Spleen (tissue), 3 donors: ENCODE data around the gene BCL2L11.

Source experiments
- POLR2A ChIP-seq, 3 donors: fragments of 450-650 bp; IDR thresholded peaks; one replicate each; pipeline ENCODE4 v1.5.1; 2017; ENCODE audit warnings: antibody characterized with exemption in 3 of 3, mild to moderate bottlenecking in 1 of 3
- POLR2AphosphoS5 ChIP-seq, 3 donors: sonication (generic); formaldehyde crosslinking; IDR thresholded peaks; one replicate each; pipeline ENCODE4 v1.5.1; 2017; ENCODE audit warnings: antibody characterized with exemption in 3 of 3

GRCh38 chr2:111165084-111165483 is 44.4 kb downstream of the BCL2L11 start:
- TF ChIP-seq POLR2AphosphoS5 (IDR thresholded peaks at IDR 0.05) (peak in 2 of 3 donors; percentile 51 to 61), POLR2A (IDR thresholded peaks at IDR 0.05) (no peak)
